ENCODE data around the gene DOCK1.

DOCK1 gene

DNA sequence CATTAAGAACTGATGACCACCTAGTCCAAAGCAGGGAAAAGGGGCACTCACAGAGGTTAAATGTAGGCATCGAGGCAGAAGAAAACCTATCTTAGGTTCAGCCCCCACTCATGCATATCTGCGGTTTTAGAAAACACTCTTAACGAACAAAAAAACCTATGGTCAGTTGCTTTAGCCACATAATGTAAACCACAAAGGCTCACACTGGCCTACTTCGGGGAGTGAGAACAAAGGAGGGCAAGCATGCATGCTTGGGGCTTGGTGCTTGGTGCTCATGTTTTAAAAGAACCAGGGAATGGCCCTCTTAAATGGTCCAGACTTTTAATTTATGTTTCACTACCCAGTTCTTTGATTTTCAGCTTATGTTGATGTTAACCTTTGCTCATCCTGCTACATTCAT lies 276.9 kb downstream of the DOCK1 start:
- no peak overlapping the region for H3K27ac ChIP-seq (ENCODE audit: low read length)
- no peaks in the 10 kb centered on the region for H3K36me3 ChIP-seq (ENCODE audit: control insufficient read depth, insufficient read depth, low read length)
- no peaks in the 10 kb centered on the region for H3K9me3 ChIP-seq (ENCODE audit: control insufficient read depth, insufficient read depth, low read length)
- no peak for DNase-seq (ENCODE audit: low read depth, low spot score)
- no peaks in the 10 kb centered on the region for H3K27me3 ChIP-seq (ENCODE audit: control insufficient read depth, insufficient read depth, low read length)
- H3K4me3 ChIP-seq (ENCODE audit: low read length), result no peak overlapping the region
- H3K4me1 ChIP-seq (ENCODE audit: control insufficient read depth, insufficient read depth, low read length), result no peaks in the 10 kb centered on the region
- no CpG with 5 or more reads among the region's 4 CpGs for WGBS (ENCODE audit: insufficient coverage, insufficient read length)

DNA sequence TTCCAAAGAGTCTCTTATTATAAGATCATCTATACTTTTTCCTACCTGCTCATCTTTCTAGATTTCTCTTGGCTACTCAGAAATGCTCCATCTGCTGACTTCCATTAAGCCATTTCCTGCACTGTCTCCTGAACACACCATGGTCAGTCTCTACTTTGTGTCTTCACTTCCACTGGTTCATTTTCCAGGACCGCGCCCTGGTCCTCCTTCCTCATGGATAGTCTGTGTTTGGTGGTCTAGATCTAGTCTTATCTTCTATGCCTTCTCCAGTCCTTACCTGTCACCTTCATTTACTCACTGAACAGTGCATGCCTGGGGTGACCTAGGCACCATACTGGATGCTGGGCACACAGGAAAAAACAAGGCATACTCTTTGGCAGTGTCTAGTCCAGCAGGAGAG lies 279.4 kb downstream of the DOCK1 start:
- H3K27me3 ChIP-seq (ENCODE audit: control insufficient read depth, insufficient read depth, low read length), result no peaks in the 10 kb centered on the region
- H3K36me3 ChIP-seq (ENCODE audit: control insufficient read depth, insufficient read depth, low read length), result no peaks in the 10 kb centered on the region
- no CpG with 5 or more reads among the region's 2 CpGs for WGBS (ENCODE audit: insufficient coverage, insufficient read length)
- H3K27ac ChIP-seq (ENCODE audit: low read length), result no peak overlapping the region
- H3K9me3 ChIP-seq (ENCODE audit: control insufficient read depth, insufficient read depth, low read length), result no peaks in the 10 kb centered on the region
- H3K4me3 ChIP-seq (ENCODE audit: low read length), result no peak overlapping the region
- DNase-seq (ENCODE audit: low read depth, low spot score), result no peak
- no peaks in the 10 kb centered on the region for H3K4me1 ChIP-seq (ENCODE audit: control insufficient read depth, insufficient read depth, low read length)

DNA sequence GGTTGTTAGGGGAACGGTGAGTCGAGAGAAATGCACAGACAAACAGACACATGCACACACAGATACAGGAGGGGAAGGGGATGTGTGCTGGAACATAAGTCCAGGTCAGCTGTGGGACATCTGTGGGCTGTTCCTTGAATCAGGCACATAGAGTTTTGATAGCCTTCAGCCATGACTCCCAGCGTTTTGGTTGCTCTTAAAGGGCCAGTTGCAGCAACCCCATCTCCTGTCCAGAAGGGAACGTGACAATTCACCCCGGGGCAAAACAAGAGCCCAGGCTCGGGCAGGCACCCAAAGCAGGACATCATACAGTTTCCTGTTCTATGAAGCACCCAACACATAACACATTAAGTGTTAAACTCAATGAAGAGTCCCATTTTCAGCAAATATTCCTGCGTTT lies 281.6 kb downstream of the DOCK1 start:
- H3K36me3 ChIP-seq (ENCODE audit: control insufficient read depth, insufficient read depth, low read length), result no peaks in the 10 kb centered on the region
- H3K9me3 ChIP-seq (ENCODE audit: control insufficient read depth, insufficient read depth, low read length), result no peaks in the 10 kb centered on the region
- 100% methylated on average over 2 of the region's 7 CpGs for WGBS (ENCODE audit: insufficient coverage, insufficient read length)
- no peak for DNase-seq (ENCODE audit: low read depth, low spot score)
- no peak overlapping the region for H3K27ac ChIP-seq (ENCODE audit: low read length)
- H3K27me3 ChIP-seq (ENCODE audit: control insufficient read depth, insufficient read depth, low read length), result no peaks in the 10 kb centered on the region
- H3K4me1 ChIP-seq (ENCODE audit: control insufficient read depth, insufficient read depth, low read length), result no peaks in the 10 kb centered on the region
- H3K4me3 ChIP-seq (ENCODE audit: low read length), result no peak overlapping the region

DNA sequence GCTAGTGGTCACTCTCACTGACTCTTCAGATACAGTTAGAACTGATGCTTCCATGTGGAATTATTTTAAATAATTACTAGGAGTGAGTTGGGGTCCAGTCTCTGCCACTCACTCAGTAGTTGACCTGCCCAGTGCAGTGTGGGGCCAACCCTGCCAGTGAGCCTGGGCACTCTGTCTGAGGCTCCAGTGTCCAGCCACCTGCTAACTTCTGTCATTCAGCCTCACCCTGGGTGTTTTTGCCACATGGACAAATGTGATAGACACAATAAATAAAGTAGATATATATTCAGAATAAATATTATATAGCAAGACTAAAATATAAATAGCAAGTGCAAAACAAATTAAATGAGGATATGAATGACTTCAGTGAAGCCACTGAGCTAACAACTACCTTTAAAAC lies 284.0 kb downstream of the DOCK1 start:
- Histone ChIP-seq H3K36me3 (ENCODE audit: control insufficient read depth, insufficient read depth, low read length) (no peaks in the 10 kb centered on the region), H3K4me1 (ENCODE audit: control insufficient read depth, insufficient read depth, low read length) (no peaks in the 10 kb centered on the region), H3K27ac (ENCODE audit: low read length) (no peak overlapping the region), H3K27me3 (ENCODE audit: control insufficient read depth, insufficient read depth, low read length) (no peaks in the 10 kb centered on the region), H3K4me3 (ENCODE audit: low read length) (no peak overlapping the region), H3K9me3 (ENCODE audit: control insufficient read depth, insufficient read depth, low read length) (no peaks in the 10 kb centered on the region)
- DNase-seq (ENCODE audit: low read depth, low spot score), result no peak

DNA sequence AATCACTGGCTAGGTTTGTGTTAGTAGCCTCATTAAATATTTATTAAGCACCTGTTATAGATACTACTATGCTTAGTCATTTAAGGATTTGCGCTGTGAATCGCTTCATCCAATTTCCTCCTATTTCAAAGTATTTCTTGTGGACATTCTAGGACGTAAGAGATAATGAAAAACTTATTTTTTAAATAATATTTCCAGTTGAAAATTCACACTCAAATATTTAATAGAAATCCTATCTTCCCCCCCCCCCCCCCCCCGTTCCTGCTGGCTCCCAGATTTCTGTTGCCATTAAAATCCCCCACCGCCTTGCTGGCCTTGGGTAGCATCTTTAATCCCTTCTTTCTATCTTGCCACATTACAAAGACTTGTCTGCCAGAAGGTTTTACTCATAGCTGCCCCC lies 285.2 kb downstream of the DOCK1 start:
- WGBS (ENCODE audit: insufficient coverage, insufficient read length), result no CpG with 5 or more reads among the region's 5 CpGs
- Histone ChIP-seq H3K36me3 (ENCODE audit: control insufficient read depth, insufficient read depth, low read length) (no peaks in the 10 kb centered on the region), H3K4me1 (ENCODE audit: control insufficient read depth, insufficient read depth, low read length) (no peaks in the 10 kb centered on the region), H3K9me3 (ENCODE audit: control insufficient read depth, insufficient read depth, low read length) (no peaks in the 10 kb centered on the region), H3K27ac (ENCODE audit: low read length) (no peak overlapping the region), H3K27me3 (ENCODE audit: control insufficient read depth, insufficient read depth, low read length) (peaks cover 5% of the 10 kb centered on the region; the same call in 1 of the 2 replicates), H3K4me3 (ENCODE audit: low read length) (no peak overlapping the region)
- DNase-seq (ENCODE audit: low read depth, low spot score), result no peak

DNA sequence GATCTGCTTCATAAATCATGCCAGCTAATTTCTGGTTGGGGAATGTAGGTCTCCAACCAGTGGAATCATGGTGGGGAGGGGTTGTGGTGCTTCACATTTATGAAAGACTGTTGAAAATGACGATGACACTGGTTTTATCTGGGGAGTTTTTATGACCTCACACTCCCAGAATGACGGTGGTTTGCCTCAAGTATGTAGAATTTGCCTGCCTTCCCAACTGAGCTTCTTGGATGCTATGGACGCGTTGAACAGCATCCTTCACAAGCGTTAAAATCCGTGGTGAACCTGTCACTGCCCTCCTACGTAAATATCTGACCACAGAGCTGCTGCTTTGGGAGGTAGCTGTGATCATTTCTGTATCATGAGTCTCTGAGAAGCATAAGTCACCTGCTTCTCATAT lies 287.9 kb downstream of the DOCK1 start:
- Histone ChIP-seq H3K36me3 (ENCODE audit: control insufficient read depth, insufficient read depth, low read length) (no peaks in the 10 kb centered on the region), H3K27ac (ENCODE audit: low read length) (no peak overlapping the region), H3K4me3 (ENCODE audit: low read length) (no peak overlapping the region), H3K4me1 (ENCODE audit: control insufficient read depth, insufficient read depth, low read length) (peaks cover 3% of the 10 kb centered on the region; the same call in 1 of the 2 replicates), H3K27me3 (ENCODE audit: control insufficient read depth, insufficient read depth, low read length) (peaks cover 5% of the 10 kb centered on the region; the same call in 1 of the 2 replicates), H3K9me3 (ENCODE audit: control insufficient read depth, insufficient read depth, low read length) (no peaks in the 10 kb centered on the region)
- no peak for DNase-seq (ENCODE audit: low read depth, low spot score)
- WGBS (ENCODE audit: insufficient coverage, insufficient read length), result no CpG with 5 or more reads among the region's 7 CpGs

DNA sequence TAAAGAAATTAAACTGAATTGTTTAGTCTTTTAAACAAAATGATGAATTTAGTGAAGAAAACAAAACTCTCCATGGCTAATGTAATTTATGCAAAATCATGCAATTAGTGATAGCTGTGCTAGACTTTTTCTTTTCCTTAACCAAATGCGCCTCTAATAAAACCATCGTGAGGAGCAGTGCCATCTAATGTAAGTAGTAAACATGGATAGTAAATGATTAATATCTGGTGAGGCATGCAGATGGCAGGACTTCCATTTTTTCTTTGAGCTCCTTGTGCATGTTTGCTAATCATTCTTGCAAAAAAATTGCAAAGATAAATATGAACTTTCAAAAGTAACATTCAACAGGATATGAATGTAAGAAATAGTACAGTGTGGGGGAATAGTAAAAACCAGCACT lies 288.9 kb downstream of the DOCK1 start:
- H3K27me3 ChIP-seq (ENCODE audit: control insufficient read depth, insufficient read depth, low read length), result peaks cover 5% of the 10 kb centered on the region; the same call in 1 of the 2 replicates
- whole genome bisulfite sequencing (ENCODE audit: insufficient coverage, insufficient read length), result no CpG with 5 or more reads among the region's 2 CpGs
- DNase-seq (ENCODE audit: low read depth, low spot score), result no peak

DNA sequence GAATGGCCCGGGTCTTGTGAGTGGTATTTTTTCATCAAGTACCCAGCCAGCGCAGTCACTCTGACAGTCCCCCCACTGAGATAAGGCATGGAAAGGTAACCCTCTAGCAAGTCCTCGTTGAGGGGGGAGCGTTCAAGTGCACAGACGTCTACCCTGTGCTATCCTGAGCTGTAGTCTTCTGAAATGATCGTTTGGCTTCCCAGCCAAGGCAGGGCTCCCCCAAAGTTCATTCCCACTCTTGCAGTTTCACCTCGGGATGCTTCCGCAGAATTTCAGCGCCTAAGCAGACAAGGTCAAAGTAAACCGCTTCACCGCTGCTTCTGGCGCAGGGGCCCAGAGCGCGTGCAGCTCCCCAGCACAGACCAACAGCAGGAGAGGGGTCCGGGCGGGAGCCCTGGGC lies 289.4 kb downstream of the DOCK1 start:
- H3K36me3 ChIP-seq (ENCODE audit: control insufficient read depth, insufficient read depth, low read length), result no peaks in the 10 kb centered on the region
- H3K9me3 ChIP-seq (ENCODE audit: control insufficient read depth, insufficient read depth, low read length), result no peaks in the 10 kb centered on the region
- no peak overlapping the region; the same call in 1 of the 2 replicates for H3K4me3 ChIP-seq (ENCODE audit: low read length)
- H3K4me1 ChIP-seq (ENCODE audit: control insufficient read depth, insufficient read depth, low read length), result peaks cover 3% of the 10 kb centered on the region; the same call in 1 of the 2 replicates
- peaks cover 5% of the 10 kb centered on the region; the same call in 1 of the 2 replicates for H3K27me3 ChIP-seq (ENCODE audit: control insufficient read depth, insufficient read depth, low read length)
- no CpG with 5 or more reads among the region's 16 CpGs for WGBS (ENCODE audit: insufficient coverage, insufficient read length)
- H3K27ac ChIP-seq (ENCODE audit: low read length), result no peak overlapping the region
- no peak for DNase-seq (ENCODE audit: low read depth, low spot score)

More for the DNA sequence above, 288.9 kb downstream of the DOCK1 start:
- H3K4me1 ChIP-seq (ENCODE audit: control insufficient read depth, insufficient read depth, low read length), result peaks cover 3% of the 10 kb centered on the region; the same call in 1 of the 2 replicates
- H3K27ac ChIP-seq (ENCODE audit: low read length), result no peak overlapping the region
- no peaks in the 10 kb centered on the region for H3K9me3 ChIP-seq (ENCODE audit: control insufficient read depth, insufficient read depth, low read length)
- no peaks in the 10 kb centered on the region for H3K36me3 ChIP-seq (ENCODE audit: control insufficient read depth, insufficient read depth, low read length)
- H3K4me3 ChIP-seq (ENCODE audit: low read length), result no peak overlapping the region

DNA sequence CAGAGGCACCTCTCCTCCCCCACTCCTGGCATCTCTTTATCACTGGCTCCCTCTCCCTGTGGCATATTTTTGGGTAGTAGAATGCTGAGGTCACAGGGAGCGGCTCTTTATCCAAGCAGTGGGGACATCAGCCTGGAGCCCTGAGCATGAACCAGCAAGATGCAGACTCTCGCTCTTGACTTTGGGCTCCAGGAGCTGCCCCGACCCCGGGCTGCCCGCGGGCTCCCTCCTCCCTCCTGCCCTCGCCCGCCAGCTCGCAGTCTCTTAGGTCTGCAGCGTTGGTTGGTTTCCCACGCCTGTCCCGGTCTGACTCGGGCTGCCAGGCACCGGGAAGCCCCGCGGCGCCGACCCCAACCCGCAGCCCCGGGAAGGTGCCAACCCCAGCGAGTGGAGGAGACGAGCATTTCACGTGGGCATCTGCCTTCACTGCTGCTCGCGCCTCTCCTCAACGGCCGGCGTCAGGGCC lies 289.8 kb downstream of the DOCK1 start:
- Histone ChIP-seq H3K9me3 (ENCODE audit: control insufficient read depth, insufficient read depth, low read length) (no peaks in the 10 kb centered on the region), H3K27ac (ENCODE audit: low read length) (no peak overlapping the region), H3K4me1 (ENCODE audit: control insufficient read depth, insufficient read depth, low read length) (peaks cover 3% of the 10 kb centered on the region; the same call in 1 of the 2 replicates), H3K27me3 (ENCODE audit: control insufficient read depth, insufficient read depth, low read length) (peaks cover 5% of the 10 kb centered on the region; the same call in 1 of the 2 replicates), H3K36me3 (ENCODE audit: control insufficient read depth, insufficient read depth, low read length) (no peaks in the 10 kb centered on the region), H3K4me3 (ENCODE audit: low read length) (peak overlapping the region; percentile 19; the same call in 1 of the 2 replicates)
- no CpG with 5 or more reads among the region's 28 CpGs for WGBS (ENCODE audit: insufficient coverage, insufficient read length)
- DNase-seq (ENCODE audit: low read depth, low spot score), result no peak

DNA sequence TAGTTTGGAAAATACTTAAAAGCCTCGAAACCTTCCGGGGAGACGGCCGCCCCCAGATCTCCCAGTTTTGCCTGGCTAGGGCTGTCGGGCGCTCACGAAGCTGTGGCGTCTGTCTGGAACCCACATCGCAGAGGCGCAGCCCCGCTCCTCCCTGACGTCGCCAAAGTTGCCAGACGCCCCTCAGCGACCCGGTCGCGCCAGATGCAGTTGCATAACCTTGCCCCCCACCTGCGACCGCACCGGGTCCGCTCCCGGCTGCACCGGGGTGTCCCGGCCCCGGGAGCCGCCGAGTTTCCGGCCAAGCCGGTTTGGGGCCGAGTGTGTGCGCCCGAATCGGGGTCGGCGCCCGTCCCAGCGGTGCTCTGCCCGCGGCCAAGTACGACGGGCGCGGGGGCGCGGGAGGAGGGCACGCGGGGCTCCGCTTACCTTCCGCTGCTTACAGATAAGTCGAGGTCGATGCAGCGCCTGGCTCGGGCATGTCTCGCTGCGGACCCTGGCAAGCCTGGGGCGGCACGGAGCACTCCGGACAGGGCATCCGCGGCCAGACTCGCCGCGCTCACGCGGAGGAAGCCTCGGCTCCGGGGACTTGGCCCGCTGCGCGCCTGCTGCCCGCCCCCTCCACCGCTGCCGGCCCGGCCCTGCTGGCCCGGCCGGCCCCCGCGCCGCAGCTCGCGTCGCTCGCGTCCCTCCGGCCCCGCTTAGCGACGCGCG lies 290.5 kb downstream of the DOCK1 start:
- DNase-seq (ENCODE audit: low read depth, low spot score), result no peak
- H3K36me3 ChIP-seq (ENCODE audit: control insufficient read depth, insufficient read depth, low read length), result no peaks in the 10 kb centered on the region
- H3K27me3 ChIP-seq (ENCODE audit: control insufficient read depth, insufficient read depth, low read length), result peaks cover 5% of the 10 kb centered on the region; the same call in 1 of the 2 replicates
- no peak overlapping the region for H3K27ac ChIP-seq (ENCODE audit: low read length)
- WGBS (ENCODE audit: insufficient coverage, insufficient read length), result no CpG with 5 or more reads among the region's 91 CpGs
- H3K4me3 ChIP-seq (ENCODE audit: low read length), result peak overlapping the region; percentile 40; the same call in 1 of the 2 replicates
- no peaks in the 10 kb centered on the region for H3K9me3 ChIP-seq (ENCODE audit: control insufficient read depth, insufficient read depth, low read length)
- H3K4me1 ChIP-seq (ENCODE audit: control insufficient read depth, insufficient read depth, low read length), result peaks cover 3% of the 10 kb centered on the region; the same call in 1 of the 2 replicates

Data from iPS DF 6.9 (cell line).